ENCODE measurements around the gene ENOX1.

DNA sequence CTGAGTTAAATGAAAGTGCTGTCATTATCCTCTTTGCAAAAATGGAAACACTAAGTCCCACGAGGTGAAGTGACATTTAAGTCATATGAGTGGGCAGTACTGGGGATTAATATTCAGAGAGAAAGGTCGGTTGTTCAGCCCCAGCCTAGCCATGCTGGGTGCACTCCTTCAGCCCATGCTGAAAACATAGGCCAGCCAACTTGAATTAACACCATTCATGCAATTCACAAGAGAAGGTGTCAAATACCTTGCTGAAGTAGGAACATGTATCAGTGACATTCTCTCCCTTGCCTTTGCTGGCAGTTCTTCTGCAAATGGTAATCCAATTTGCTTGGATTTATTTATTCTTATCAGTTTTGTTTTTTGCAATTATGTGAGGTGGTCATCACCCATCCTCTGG lies 507.1 kb downstream of the ENOX1 start:
- TF ChIP-seq, protein P1, sequence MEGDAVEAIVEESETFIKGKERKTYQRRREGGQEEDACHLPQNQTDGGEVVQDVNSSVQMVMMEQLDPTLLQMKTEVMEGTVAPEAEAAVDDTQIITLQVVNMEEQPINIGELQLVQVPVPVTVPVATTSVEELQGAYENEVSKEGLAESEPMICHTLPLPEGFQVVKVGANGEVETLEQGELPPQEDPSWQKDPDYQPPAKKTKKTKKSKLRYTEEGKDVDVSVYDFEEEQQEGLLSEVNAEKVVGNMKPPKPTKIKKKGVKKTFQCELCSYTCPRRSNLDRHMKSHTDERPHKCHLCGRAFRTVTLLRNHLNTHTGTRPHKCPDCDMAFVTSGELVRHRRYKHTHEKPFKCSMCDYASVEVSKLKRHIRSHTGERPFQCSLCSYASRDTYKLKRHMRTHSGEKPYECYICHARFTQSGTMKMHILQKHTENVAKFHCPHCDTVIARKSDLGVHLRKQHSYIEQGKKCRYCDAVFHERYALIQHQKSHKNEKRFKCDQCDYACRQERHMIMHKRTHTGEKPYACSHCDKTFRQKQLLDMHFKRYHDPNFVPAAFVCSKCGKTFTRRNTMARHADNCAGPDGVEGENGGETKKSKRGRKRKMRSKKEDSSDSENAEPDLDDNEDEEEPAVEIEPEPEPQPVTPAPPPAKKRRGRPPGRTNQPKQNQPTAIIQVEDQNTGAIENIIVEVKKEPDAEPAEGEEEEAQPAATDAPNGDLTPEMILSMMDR (IDR thresholded peaks at IDR 0.05): no peak
- TF ChIP-seq SP1 (CRISPR knock-in tag; conservative IDR thresholded peaks at IDR 0.05) (no peak), USF2 (CRISPR knock-in tag; IDR thresholded peaks at IDR 0.05) (no peak), ZNF416 (CRISPR knock-in tag; IDR thresholded peaks at IDR 0.05) (no peak), JAZF1 (CRISPR knock-in tag; IDR thresholded peaks at IDR 0.05) (no peak), ETV6 (CRISPR knock-in tag; IDR thresholded peaks at IDR 0.05) (no peak), USF1 (CRISPR knock-in tag; IDR thresholded peaks at IDR 0.05) (no peak)
- TF ChIP-seq, protein P2, sequence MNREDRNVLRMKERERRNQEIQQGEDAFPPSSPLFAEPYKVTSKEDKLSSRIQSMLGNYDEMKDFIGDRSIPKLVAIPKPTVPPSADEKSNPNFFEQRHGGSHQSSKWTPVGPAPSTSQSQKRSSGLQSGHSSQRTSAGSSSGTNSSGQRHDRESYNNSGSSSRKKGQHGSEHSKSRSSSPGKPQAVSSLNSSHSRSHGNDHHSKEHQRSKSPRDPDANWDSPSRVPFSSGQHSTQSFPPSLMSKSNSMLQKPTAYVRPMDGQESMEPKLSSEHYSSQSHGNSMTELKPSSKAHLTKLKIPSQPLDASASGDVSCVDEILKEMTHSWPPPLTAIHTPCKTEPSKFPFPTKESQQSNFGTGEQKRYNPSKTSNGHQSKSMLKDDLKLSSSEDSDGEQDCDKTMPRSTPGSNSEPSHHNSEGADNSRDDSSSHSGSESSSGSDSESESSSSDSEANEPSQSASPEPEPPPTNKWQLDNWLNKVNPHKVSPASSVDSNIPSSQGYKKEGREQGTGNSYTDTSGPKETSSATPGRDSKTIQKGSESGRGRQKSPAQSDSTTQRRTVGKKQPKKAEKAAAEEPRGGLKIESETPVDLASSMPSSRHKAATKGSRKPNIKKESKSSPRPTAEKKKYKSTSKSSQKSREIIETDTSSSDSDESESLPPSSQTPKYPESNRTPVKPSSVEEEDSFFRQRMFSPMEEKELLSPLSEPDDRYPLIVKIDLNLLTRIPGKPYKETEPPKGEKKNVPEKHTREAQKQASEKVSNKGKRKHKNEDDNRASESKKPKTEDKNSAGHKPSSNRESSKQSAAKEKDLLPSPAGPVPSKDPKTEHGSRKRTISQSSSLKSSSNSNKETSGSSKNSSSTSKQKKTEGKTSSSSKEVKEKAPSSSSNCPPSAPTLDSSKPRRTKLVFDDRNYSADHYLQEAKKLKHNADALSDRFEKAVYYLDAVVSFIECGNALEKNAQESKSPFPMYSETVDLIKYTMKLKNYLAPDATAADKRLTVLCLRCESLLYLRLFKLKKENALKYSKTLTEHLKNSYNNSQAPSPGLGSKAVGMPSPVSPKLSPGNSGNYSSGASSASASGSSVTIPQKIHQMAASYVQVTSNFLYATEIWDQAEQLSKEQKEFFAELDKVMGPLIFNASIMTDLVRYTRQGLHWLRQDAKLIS (CRISPR knock-in tag; IDR thresholded peaks at IDR 0.05; ENCODE audit: borderline replicate concordance): no peak
- TF ChIP-seq, protein P3, sequence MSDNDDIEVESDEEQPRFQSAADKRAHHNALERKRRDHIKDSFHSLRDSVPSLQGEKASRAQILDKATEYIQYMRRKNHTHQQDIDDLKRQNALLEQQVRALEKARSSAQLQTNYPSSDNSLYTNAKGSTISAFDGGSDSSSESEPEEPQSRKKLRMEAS (CRISPR knock-in tag; IDR thresholded peaks at IDR 0.05): no peak
- TF ChIP-seq, protein P4, sequence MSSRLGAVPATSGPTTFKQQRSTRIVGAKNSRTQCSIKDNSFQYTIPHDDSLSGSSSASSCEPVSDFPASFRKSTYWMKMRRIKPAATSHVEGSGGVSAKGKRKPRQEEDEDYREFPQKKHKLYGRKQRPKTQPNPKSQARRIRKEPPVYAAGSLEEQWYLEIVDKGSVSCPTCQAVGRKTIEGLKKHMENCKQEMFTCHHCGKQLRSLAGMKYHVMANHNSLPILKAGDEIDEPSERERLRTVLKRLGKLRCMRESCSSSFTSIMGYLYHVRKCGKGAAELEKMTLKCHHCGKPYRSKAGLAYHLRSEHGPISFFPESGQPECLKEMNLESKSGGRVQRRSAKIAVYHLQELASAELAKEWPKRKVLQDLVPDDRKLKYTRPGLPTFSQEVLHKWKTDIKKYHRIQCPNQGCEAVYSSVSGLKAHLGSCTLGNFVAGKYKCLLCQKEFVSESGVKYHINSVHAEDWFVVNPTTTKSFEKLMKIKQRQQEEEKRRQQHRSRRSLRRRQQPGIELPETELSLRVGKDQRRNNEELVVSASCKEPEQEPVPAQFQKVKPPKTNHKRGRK (CRISPR knock-in tag; IDR thresholded peaks at IDR 0.05; ENCODE audit: borderline replicate concordance): no peak
